Activated CD4-positive, alpha-beta T cell treated with anti-CD3 and anti-CD28 coated beads for 36 hours (primary cell): ENCODE results near the gene YBX3. TPM values are rescaled to one million over a fixed set of nuclear protein-coding genes. Genes with fewer than 3 reads are reported as not detected.
A peak's percentile ranks its signal among the peaks of the same experiment; 100 is the strongest.

Source experiments
- ATAC-seq: fragments of 200-7000 bp; cut with Tn5 transposase; one replicate; pipeline ENCODE4 v1.10.0; 2021; ENCODE audit warnings: mild to moderate bottlenecking, moderate library complexity
- CTCF ChIA-PET: fragments of 350-600 bp; sonication (Branson Sonifier 250); formaldehyde crosslinking; loops from one replicate; lab custom pipeline; 2021; ENCODE audit warnings: antibody characterized with exemption; lab: Charles Lee
- POLR2A ChIA-PET: fragments of 350-600 bp; sonication (Branson Sonifier 250); formaldehyde crosslinking; loops from one replicate; lab custom pipeline; 2021; ENCODE audit warnings: antibody characterized with exemption, inconsistent platforms; lab: Charles Lee
- DNase-seq: peaks from one replicate; pipeline ENCODE4 v3.0.0-alpha.2; 2020
- H3K27ac Mint-ChIP-seq: one replicate; pipeline ENCODE4 v1.8.0; 2021; ENCODE audit warnings: mixed read lengths
- H3K27me3 Mint-ChIP-seq: one replicate; pipeline ENCODE4 v1.8.0; 2021; ENCODE audit warnings: mixed read lengths
- H3K36me3 Mint-ChIP-seq: one replicate; pipeline ENCODE4 v1.8.0; 2021; ENCODE audit warnings: low read depth, mixed read lengths
- H3K4me1 Mint-ChIP-seq: one replicate; pipeline ENCODE4 v1.8.0; 2021; ENCODE audit warnings: mixed read lengths
- H3K4me3 Mint-ChIP-seq: one replicate; pipeline ENCODE4 v1.8.0; 2021; ENCODE audit warnings: mild to moderate bottlenecking, moderate library complexity, mixed read lengths
- H3K9me3 Mint-ChIP-seq: one replicate; pipeline ENCODE4 v1.8.0; 2021; ENCODE audit warnings: low read depth, mixed read lengths
- intact Hi-C, 2 experiments: fragments of 100-400 bp; cut with DNase I in 1 of 2; cut with micrococcal nuclease in 1 of 2; formaldehyde crosslinking; loops; one replicate each; pipeline versions ENCODE4 v1.14.2 to v1.15.1; 2022 to 2024; cut with DNase I, micrococcal nuclease
- total RNA-seq, 2 experiments: library from RNA; stranded (reverse); gene quantifications; one replicate each; pipeline ENCODE4 v1.2.3, GENCODE V29; 2021

Gene YBX3
- total RNA-seq, 2 experiments from 2014 or later, result 157 to 175 TPM

GRCh38 chr12:10740182-10740581, 17.1 kb upstream of the YBX3 start:
- no peak overlapping the region for H3K27ac Mint-ChIP-seq
- H3K36me3 Mint-ChIP-seq, result no peaks in the 10 kb centered on the region
- ChIA-PET POLR2A (no interaction called here), CTCF (interaction anchor here (1.7 kb wide), 1 partner anchor 10 kb away, joined by 9 read pairs; no protein-coding TSS in a partner anchor)
- peaks cover 18% of the 10 kb centered on the region for H3K27me3 Mint-ChIP-seq
- DNase-seq, result no peak
- peaks cover 5% of the 10 kb centered on the region for H3K4me1 Mint-ChIP-seq
- intact Hi-C loops, result no loop called here
- peak; percentile 23 for ATAC-seq
- no peak overlapping the region for H3K4me3 Mint-ChIP-seq
- H3K9me3 Mint-ChIP-seq, result no peaks in the 10 kb centered on the region

GRCh38 chr12:10739157-10740118, 16.3 kb upstream of the YBX3 start:
- Mint-ChIP-seq H3K27me3 (peaks cover 13% of the 10 kb centered on the region), H3K36me3 (no peaks in the 10 kb centered on the region), H3K9me3 (no peaks in the 10 kb centered on the region), H3K27ac (no peak overlapping the region), H3K4me1 (peaks cover 5% of the 10 kb centered on the region), H3K4me3 (no peak overlapping the region)
- DNase-seq, result no peak
- intact Hi-C loops, result no loop called here
- peak; percentile 16 for ATAC-seq
- ChIA-PET CTCF (interaction anchor here (1.7 kb wide), 1 partner anchor 10 kb away, joined by 9 read pairs; no protein-coding TSS in a partner anchor), POLR2A (no interaction called here)

GRCh38 chr12:10737249-10737648, 14.1 kb upstream of the YBX3 start:
- Mint-ChIP-seq H3K4me1 (peaks cover 5% of the 10 kb centered on the region), H3K27me3 (peaks cover 19% of the 10 kb centered on the region), H3K27ac (no peak overlapping the region), H3K9me3 (no peaks in the 10 kb centered on the region), H3K36me3 (no peaks in the 10 kb centered on the region), H3K4me3 (no peak overlapping the region)
- ChIA-PET POLR2A (no interaction called here), CTCF (interaction anchor here (0.6 to 1.2 kb wide), 2 partner anchors 13 to 350 kb away, joined by 3 to 4 read pairs; no protein-coding TSS in a partner anchor)
- intact Hi-C loops, result no loop called here
- no peak for ATAC-seq
- DNase-seq, result no peak

DNA sequence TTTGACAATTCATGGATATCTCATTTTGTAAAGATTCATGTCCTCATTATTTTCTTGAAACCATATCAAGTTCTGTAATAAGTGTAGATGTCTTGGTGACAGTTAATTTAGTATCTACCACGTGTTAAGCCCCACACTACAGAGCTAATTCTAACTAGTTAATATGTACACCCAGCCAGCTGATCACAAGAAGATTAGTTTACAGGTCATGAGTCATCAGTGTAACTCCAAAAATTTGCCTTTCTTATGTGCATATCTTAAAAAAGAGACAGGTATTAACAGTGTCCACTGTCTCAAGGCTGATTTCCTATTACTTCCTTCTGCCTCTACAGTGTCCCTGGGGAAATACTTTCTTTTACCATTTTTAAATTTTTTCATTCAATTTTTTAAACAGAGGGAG, 13.3 kb upstream of the YBX3 start:
- CTCF ChIA-PET, result interaction anchor here (0.6 to 1.2 kb wide), 2 partner anchors 14 to 350 kb away, joined by 3 to 4 read pairs; no protein-coding TSS in a partner anchor
- H3K9me3 Mint-ChIP-seq, result no peaks in the 10 kb centered on the region
- ATAC-seq, result no peak

DNA sequence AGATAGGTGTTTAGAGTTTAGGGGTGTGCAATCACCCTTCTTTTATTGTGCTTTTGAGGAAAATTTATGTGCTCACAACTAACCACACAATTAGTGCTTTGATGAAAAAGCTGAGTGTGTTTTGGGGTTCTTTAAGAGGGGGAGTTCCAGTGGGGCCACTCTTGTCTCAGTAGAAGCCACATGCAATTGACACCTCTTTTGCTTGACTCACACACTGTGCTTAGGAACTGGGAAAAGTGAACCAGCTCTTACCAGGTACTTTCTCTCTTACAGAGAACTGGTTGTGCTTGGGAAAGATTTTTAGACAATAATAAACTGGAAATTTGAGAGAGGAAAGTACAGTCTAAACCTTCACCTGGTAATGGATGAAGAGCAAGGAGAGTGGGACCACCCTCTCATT, 12.3 kb upstream of the YBX3 start:
- Mint-ChIP-seq H3K4me3 (no peak overlapping the region), H3K4me1 (peaks cover 5% of the 10 kb centered on the region), H3K27ac (no peak overlapping the region), H3K36me3 (no peaks in the 10 kb centered on the region), H3K27me3 (peaks cover 17% of the 10 kb centered on the region), H3K9me3 (no peaks in the 10 kb centered on the region)
- POLR2A ChIA-PET, result no interaction called here
- CTCF ChIA-PET, result interaction anchor here (1.0 kb wide), 1 partner anchor 11 kb away, joined by 3 read pairs; no protein-coding TSS in a partner anchor
- intact Hi-C loops, result no loop called here
- ATAC-seq (peak; percentile 36), DNase-seq (no peak)

More for the DNA sequence above, 13.3 kb upstream of the YBX3 start:
- Mint-ChIP-seq H3K36me3 (no peaks in the 10 kb centered on the region), H3K4me3 (no peak overlapping the region), H3K27me3 (peaks cover 19% of the 10 kb centered on the region), H3K4me1 (peaks cover 5% of the 10 kb centered on the region), H3K27ac (no peak overlapping the region)
- intact Hi-C loops, result no loop called here
- POLR2A ChIA-PET, result no interaction called here
- DNase-seq, result no peak

DNA sequence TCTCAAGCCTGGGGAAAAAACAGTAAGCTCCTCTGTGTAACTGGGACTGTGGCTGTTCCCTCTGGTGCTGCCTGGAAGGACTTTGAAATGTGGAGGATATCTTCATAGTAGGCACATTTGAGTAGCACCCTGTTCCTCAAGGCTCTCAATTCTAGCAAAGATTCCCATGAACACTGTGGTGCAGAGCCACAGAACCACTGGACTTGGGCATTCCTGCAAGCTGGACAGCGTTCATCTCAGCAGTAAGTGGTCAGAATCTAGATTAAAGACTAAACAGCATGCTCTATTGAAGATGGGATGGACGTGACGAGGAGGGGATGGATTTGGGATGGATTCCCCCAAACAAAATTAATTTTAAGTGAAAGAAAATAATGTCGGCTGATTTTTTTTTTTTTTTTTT, 9.4 kb upstream of the YBX3 start:
- H3K4me1 Mint-ChIP-seq, result peaks cover 5% of the 10 kb centered on the region
- H3K36me3 Mint-ChIP-seq, result no peaks in the 10 kb centered on the region
- ATAC-seq (no peak), DNase-seq (no peak)
- peaks cover 20% of the 10 kb centered on the region for H3K27me3 Mint-ChIP-seq
- H3K4me3 Mint-ChIP-seq, result no peak overlapping the region
- H3K27ac Mint-ChIP-seq, result no peak overlapping the region
- POLR2A ChIA-PET, result no interaction called here
- intact Hi-C loops, result no loop called here
- no peaks in the 10 kb centered on the region for H3K9me3 Mint-ChIP-seq
- CTCF ChIA-PET, result interaction anchor here (0.8 to 2.7 kb wide), 2 partner anchors 17 to 24 kb away, joined by 4 to 10 read pairs; no protein-coding TSS in a partner anchor

DNA sequence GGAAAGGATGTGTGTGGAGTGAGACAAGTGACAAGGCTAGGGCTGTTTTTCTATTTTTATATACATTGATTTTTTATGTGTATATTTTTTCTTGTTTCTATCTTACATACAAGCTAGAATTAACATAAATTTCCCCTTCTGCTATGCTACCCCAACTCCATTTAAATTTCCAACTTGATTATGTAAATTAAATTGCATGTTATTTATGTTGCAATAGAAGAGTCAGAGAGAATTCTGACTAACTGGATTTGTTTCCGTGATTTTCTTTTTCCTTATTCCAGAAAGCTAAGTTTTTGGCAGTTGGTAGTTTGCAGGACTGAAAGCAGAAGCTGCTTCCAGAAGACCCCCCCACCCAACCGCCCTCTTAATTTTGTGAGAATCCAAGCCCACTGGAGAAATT, 8.9 kb upstream of the YBX3 start:
- H3K9me3 Mint-ChIP-seq, result no peaks in the 10 kb centered on the region
- CTCF ChIA-PET, result interaction anchor here (0.8 to 2.7 kb wide), 3 partner anchors 18 to 39 kb away, joined by 3 to 10 read pairs (median 4); no protein-coding TSS in a partner anchor
- ATAC-seq (no peak), DNase-seq (no peak)
- H3K27me3 Mint-ChIP-seq, result peaks cover 23% of the 10 kb centered on the region
- no peak overlapping the region for H3K27ac Mint-ChIP-seq
- POLR2A ChIA-PET, result no interaction called here
- intact Hi-C loops, result no loop called here
- no peak overlapping the region for H3K4me3 Mint-ChIP-seq
- H3K36me3 Mint-ChIP-seq, result no peaks in the 10 kb centered on the region
- peaks cover 5% of the 10 kb centered on the region for H3K4me1 Mint-ChIP-seq

GRCh38 chr12:10730559-10730958, 7.4 kb upstream of the YBX3 start:
- ChIA-PET CTCF (no interaction called here), POLR2A (no interaction called here)
- ATAC-seq, result no peak
- Mint-ChIP-seq H3K27me3 (peaks cover 28% of the 10 kb centered on the region), H3K9me3 (no peaks in the 10 kb centered on the region), H3K36me3 (no peaks in the 10 kb centered on the region), H3K4me3 (no peak overlapping the region), H3K27ac (no peak overlapping the region), H3K4me1 (peaks cover 3% of the 10 kb centered on the region)
- intact Hi-C loops, result no loop called here
- DNase-seq, result no peak

DNA sequence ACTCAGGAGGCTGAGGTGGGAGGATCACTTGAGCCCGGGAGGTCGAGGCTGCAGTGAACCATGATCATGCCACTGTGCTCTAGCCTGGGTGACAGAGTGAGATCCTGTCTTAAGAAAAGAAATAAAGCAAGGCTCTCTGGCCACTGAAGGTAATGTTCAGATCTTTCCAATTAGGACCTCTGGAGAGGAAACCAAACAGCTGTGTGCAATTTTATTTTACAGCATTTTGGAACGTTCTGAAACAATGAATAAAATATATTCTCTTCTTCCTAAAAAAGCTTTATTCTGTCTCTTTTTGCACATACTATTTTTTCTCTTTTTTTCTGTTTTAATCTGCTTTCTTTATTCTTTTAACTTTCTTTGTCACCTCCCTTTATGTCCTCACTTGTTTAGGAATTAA, 5.0 kb upstream of the YBX3 start:
- H3K9me3 Mint-ChIP-seq, result no peaks in the 10 kb centered on the region
- intact Hi-C loops, result loop anchor here in 1 of 2 experiments (10.0 kb wide), 1 partner anchor 1987 kb away; the partner anchor contains the start of gene CDKN1B
- H3K27ac Mint-ChIP-seq, result no peak overlapping the region
- H3K36me3 Mint-ChIP-seq, result no peaks in the 10 kb centered on the region
- peaks cover 3% of the 10 kb centered on the region for H3K4me1 Mint-ChIP-seq
- DNase-seq (no peak), ATAC-seq (no peak)
- ChIA-PET POLR2A (no interaction called here), CTCF (interaction anchor here (2.7 kb wide), 1 partner anchor 22 kb away, joined by 14 read pairs; no protein-coding TSS in a partner anchor)
- H3K27me3 Mint-ChIP-seq, result peaks cover 34% of the 10 kb centered on the region
- H3K4me3 Mint-ChIP-seq, result no peak overlapping the region

DNA sequence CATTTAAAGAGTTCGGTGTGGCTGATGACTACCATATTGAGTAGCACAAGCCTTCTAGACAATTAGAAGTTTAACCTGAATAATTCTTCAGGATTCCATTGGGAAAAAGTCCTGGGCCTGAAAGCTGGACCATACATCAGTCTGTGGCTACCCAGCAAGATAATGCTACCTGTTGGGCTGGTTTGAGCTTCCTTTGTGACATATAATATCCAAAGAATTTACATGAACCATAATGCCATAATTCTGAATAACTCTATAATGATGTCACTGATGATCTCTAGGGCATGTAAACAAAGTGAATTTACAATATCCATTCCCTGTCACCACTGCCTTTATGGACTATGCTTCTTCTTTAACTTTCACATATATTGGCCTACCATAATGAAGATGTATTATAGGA, 3.8 kb upstream of the YBX3 start:
- Mint-ChIP-seq H3K27me3 (peaks cover 31% of the 10 kb centered on the region), H3K4me1 (peaks cover 3% of the 10 kb centered on the region), H3K4me3 (no peak overlapping the region), H3K27ac (no peak overlapping the region), H3K9me3 (no peaks in the 10 kb centered on the region), H3K36me3 (peaks cover 5% of the 10 kb centered on the region)
- ChIA-PET POLR2A (no interaction called here), CTCF (interaction anchor here (2.7 kb wide), 1 partner anchor 23 kb away, joined by 14 read pairs; no protein-coding TSS in a partner anchor)
- ATAC-seq, result no peak
- intact Hi-C loops, result loop anchor here in 1 of 2 experiments (10.0 kb wide), 1 partner anchor 1988 kb away; the partner anchor contains the start of gene CDKN1B
- no peak for DNase-seq

GRCh38 chr12:10725003-10725402, 1.9 kb upstream of the YBX3 start:
- Mint-ChIP-seq H3K36me3 (peaks cover 16% of the 10 kb centered on the region), H3K4me3 (no peak overlapping the region), H3K27ac (no peak overlapping the region), H3K9me3 (no peaks in the 10 kb centered on the region), H3K4me1 (peaks cover 16% of the 10 kb centered on the region), H3K27me3 (peaks cover 36% of the 10 kb centered on the region)
- no peak for ATAC-seq
- intact Hi-C loops, result loop anchor here in 1 of 2 experiments (10.0 kb wide), 1 partner anchor 1990 kb away; the partner anchor contains the start of gene CDKN1B
- DNase-seq, result no peak
- CTCF ChIA-PET, result no interaction called here
- POLR2A ChIA-PET, result no interaction called here
